Measurements from ENCODE around the gene TENM4.

- TF ChIP-seq, protein P1, sequence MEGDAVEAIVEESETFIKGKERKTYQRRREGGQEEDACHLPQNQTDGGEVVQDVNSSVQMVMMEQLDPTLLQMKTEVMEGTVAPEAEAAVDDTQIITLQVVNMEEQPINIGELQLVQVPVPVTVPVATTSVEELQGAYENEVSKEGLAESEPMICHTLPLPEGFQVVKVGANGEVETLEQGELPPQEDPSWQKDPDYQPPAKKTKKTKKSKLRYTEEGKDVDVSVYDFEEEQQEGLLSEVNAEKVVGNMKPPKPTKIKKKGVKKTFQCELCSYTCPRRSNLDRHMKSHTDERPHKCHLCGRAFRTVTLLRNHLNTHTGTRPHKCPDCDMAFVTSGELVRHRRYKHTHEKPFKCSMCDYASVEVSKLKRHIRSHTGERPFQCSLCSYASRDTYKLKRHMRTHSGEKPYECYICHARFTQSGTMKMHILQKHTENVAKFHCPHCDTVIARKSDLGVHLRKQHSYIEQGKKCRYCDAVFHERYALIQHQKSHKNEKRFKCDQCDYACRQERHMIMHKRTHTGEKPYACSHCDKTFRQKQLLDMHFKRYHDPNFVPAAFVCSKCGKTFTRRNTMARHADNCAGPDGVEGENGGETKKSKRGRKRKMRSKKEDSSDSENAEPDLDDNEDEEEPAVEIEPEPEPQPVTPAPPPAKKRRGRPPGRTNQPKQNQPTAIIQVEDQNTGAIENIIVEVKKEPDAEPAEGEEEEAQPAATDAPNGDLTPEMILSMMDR (IDR thresholded peaks at IDR 0.05) = no peak
- TF ChIP-seq POLR2A (IDR thresholded peaks at IDR 0.05) = no peak
Measured at GRCh38 chr11:79269611-79270307, 171.1 kb downstream of the TENM4 start.

Data from heart left ventricle (tissue), 13 donors.